SU-DHL-6 (cell line): ENCODE measurements around the gene RPRD1B.

Experiments
- CTCF ChIP-seq: fragments of 200-600 bp; sonication (generic); IDR thresholded peaks from one replicate; pipeline ENCODE4 v1.5.1; 2017; ENCODE audit warnings: antibody characterized with exemption, mild to moderate bottlenecking, low read length, moderate library complexity; ENCODE audit not compliant: insufficient read depth, poor library complexity, severe bottlenecking
- EZH2phosphoT487 ChIP-seq: fragments of 200-600 bp; sonication (generic), shearing (Covaris generic); conservative IDR thresholded peaks from 2 replicates; pipeline ENCODE4 v1.6.1; 2018; ENCODE audit warnings: mild to moderate bottlenecking, antibody characterized with exemption, low read length, moderate library complexity, mixed read lengths

GRCh38 chr20:38085026-38085425, 51.5 kb downstream of the RPRD1B start:
- TF ChIP-seq CTCF = no peak
- TF ChIP-seq EZH2phosphoT487 = no peak
